Right lung (tissue), 5 donors: Measurements from ENCODE around the gene RAPGEF4. TPM values are rescaled to one million over a fixed set of nuclear protein-coding genes. Genes with fewer than 3 reads are reported as not detected.

Experiments used
- DNase-seq, 2 donors: peaks; one replicate each; pipeline ENCODE4 v3.0.0-alpha.2; 2013
- polyA plus RNA-seq, 5 donors: library from polyadenylated mRNA; unstranded; fragments of 120-200 nt; gene quantifications; one replicate each; pipeline versions ENCODE4 v1.2.1 to v1.2.3, GENCODE V29; 2013; ENCODE audit warnings: inconsistent platforms in 1 of 5, low replicate concordance in 1 of 5; ENCODE audit not compliant: insufficient read length in 5 of 5, insufficient read depth in 1 of 5

RAPGEF4 gene
- polyA plus RNA-seq, 5 donors = 8.4 to 17.8 (median 12.6) TPM

GRCh38 chr2:172967036-172967982, 231.7 kb downstream of the RAPGEF4 start:
- DNase-seq = no peak

DNA sequence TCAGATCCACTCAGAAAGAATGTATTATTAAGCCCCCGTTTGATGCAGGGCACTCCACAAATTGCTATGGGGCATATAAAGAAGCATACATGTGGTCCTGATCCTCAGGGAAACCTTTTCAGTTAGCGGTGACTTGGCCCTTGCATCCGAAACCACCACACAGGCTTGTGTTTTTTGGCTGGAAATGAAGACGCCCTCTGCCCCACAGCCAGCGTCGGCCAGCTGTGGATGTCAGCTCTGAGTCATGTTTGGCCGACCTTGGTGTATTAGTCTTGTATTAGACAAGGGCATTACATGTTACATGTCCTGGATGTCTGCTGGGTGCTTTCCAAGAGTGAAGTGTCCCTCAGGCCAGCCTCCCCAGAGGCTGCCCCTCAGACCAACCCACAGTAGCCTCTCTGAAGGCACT, 232.4 kb downstream of the RAPGEF4 start:
- peak in 1 of 2 donors; percentile 32 for DNase-seq

- no peak for DNase-seq
These were observed 233.5 kb downstream of the RAPGEF4 start for GRCh38 chr2:172969166-172969565.

DNA sequence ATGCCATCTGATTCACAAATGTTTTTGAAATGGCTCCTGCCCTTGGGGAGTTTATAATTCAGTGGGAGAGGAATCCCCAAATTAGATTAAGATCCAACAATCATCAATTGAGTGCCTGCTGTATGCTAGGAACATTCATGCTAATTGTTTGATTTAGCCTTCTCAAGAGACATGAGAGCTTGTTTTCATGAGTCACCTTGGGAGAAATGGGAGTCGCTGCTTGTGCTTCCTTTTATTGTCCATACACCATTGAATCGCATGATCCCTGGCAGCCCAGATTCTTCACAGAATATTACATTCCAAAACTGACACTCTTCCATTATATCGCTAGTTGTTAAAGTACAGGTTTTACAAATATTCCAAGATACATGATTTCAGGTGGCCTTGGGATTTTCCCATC, 234.0 kb downstream of the RAPGEF4 start:
- DNase-seq = no peak

DNA sequence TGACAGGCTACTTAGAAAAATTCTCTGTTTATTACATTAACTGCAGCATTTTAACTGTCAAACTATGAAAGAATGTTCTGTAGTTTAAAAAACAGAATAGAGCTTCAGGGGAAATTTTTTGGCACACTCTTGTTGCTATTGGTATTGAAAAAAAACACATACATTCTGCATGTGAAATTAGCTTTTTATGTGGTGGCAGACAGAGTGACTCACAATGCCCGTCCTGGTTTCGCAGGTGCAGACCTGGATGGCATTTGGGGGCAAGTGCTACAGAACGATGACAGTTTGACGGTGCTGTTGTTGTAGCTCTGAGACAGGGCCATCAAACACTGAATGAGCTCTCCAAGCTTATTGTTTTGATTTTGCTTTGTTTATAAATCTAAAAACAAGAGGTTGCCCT, 235.0 kb downstream of the RAPGEF4 start:
- no peak for DNase-seq

- DNase-seq = no peak
These were observed 236.5 kb downstream of the RAPGEF4 start for GRCh38 chr2:172972005-172972619.

- no peak for DNase-seq
These were observed 239.1 kb downstream of the RAPGEF4 start for GRCh38 chr2:172974762-172975161.

GRCh38 chr2:172976116-172976515, 240.5 kb downstream of the RAPGEF4 start:
- peak in 1 of 2 donors; percentile 30 for DNase-seq

- no peak for DNase-seq
These were observed 241.2 kb downstream of the RAPGEF4 start for GRCh38 chr2:172976816-172977215.

GRCh38 chr2:172977270-172978062, 241.8 kb downstream of the RAPGEF4 start:
- DNase-seq = no peak

GRCh38 chr2:172978063-172978383, 242.4 kb downstream of the RAPGEF4 start:
- DNase-seq = no peak

- DNase-seq = no peak
These were observed 249.7 kb downstream of the RAPGEF4 start for GRCh38 chr2:172985139-172985892.

- no peak for DNase-seq
These were observed 250.4 kb downstream of the RAPGEF4 start for GRCh38 chr2:172986040-172986439.

- DNase-seq = no peak
These were observed 253.1 kb downstream of the RAPGEF4 start for GRCh38 chr2:172988728-172989127.

DNA sequence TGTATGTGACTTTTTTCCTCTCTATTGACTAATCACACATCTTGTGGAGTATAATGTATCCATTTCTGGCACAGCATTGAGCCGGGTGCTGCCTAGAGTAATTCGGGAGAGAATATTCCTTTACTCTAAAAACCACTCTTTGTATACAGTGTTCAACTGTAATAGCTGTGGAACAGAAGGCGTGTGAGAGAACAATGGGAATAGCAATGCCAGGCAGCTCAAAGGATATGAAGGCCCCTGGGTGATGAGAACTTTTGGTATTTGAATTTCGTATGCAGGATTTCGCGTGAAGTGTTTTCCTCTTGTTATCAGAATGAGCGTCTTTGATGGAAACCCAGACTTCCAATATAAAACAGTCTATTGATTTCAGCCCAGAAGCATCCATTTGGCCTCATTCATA, 255.4 kb downstream of the RAPGEF4 start:
- no peak for DNase-seq

DNA sequence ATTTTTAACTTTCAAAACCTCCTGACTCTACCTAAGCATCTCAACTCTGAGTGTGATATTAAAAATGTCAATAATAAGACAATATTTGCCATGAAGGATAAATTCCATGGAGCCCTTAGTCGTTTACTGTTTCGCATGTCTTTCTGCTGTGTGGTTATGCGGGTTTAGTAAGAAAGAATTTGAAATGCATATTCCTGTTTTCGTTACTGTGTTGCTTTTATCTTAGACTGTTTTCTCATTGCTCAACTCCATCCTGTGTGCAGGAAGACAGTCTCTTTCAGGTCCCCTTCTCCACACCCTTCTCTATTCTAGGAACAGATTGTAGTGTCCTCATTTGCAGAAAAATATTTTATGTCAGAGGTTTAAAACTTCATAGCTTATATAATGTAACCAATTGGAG, 257.5 kb downstream of the RAPGEF4 start:
- no peak for DNase-seq

DNA sequence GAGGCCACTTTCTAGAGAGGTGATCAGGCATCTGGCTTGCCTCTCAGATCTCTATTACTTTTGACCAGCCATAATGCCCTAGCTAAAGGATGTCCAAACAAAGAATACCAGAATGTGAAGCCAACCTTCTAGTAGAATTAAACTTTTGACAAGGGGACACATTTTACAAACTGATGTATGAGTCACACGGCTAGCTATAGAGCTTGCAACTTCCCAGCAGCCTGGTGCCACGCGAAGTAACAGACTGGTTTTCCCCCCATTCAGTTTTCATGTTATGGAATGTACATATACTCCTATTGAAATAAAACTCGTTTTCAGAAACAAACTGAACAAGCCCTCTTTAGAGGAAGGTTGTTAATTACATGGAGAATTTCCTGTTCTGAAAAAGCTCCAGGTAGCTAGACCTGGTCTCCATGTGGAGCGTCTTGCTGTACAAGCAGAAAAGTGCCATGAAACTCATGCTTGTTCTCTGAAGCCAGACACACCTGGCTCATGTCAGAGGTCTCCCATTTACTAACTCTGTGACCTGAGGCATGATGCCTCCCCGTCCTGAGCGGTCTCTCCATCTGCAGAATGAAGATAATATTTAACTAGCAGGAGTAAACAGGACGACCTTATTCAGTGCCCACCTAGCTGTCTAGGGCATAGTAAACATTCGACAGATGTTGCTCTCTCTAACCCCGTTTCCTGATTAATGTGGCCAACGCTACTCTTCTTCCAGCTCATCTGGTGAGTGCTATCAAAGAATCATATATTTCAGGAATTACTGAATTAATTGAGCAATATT, 258.5 kb downstream of the RAPGEF4 start:
- no peak for DNase-seq

- no peak for DNase-seq
These were observed 259.2 kb downstream of the RAPGEF4 start for GRCh38 chr2:172994864-172995263.

GRCh38 chr2:172995323-172996244, 259.9 kb downstream of the RAPGEF4 start:
- peak; percentile 38 to 49 for DNase-seq
